WTC11 (cell line): ENCODE data around the gene C1orf174. TPM values are rescaled to one million over a fixed set of nuclear protein-coding genes. Genes with fewer than 3 reads are reported as not detected.

Experiments used
- ATAC-seq: fragments of 200-7000 bp; cut with Tn5 transposase; 2 replicates; pipeline ENCODE4 v1.10.0; 2021; ENCODE audit warnings: mild to moderate bottlenecking, moderate library complexity
- CTCF ChIA-PET: fragments of 300-600 bp; sonication (Branson Sonifier 250); formaldehyde crosslinking; loops from one replicate; lab custom pipeline; 2021; ENCODE audit warnings: antibody characterized with exemption; lab: Charles Lee
- POLR2A ChIA-PET: fragments of 350-600 bp; sonication (Branson Sonifier 250); formaldehyde crosslinking; loops from one replicate; lab custom pipeline; 2021; ENCODE audit warnings: antibody characterized with exemption; lab: Charles Lee
- DNase-seq: peaks from one replicate; pipeline ENCODE4 v3.0.0; 2021; ENCODE audit warnings: low spot score
- H3K27ac Mint-ChIP-seq: 2 replicates; pipeline ENCODE4 v1.8.0; 2021; ENCODE audit warnings: mixed read lengths
- H3K27me3 Mint-ChIP-seq: 2 replicates; pipeline ENCODE4 v1.8.0; 2021; ENCODE audit warnings: low read depth, mild to moderate bottlenecking, moderate library complexity, mixed read lengths
- H3K36me3 Mint-ChIP-seq: 2 replicates; pipeline ENCODE4 v1.8.0; 2021; ENCODE audit warnings: mixed read lengths
- H3K4me1 Mint-ChIP-seq: 2 replicates; pipeline ENCODE4 v1.8.0; 2022; ENCODE audit warnings: mixed read lengths
- H3K4me3 Mint-ChIP-seq: 2 replicates; pipeline ENCODE4 v1.8.0; 2021; ENCODE audit warnings: mild to moderate bottlenecking, moderate library complexity, mixed read lengths
- H3K9me3 Mint-ChIP-seq: 2 replicates; pipeline ENCODE4 v1.8.0; 2021; ENCODE audit warnings: mixed read lengths
- CBFB ChIP-seq: sonication (generic); formaldehyde crosslinking; IDR thresholded peaks from 2 replicates; pipeline ENCODE4 v1.8.1; 2022; ENCODE audit warnings: mild to moderate bottlenecking, low read depth, missing genetic modification reagents
- EMX1 ChIP-seq: fragments of 250-450 bp; sonication (Bioruptor Pico); IDR thresholded peaks from 2 replicates; pipeline ENCODE4 v1.8.0; 2021; ENCODE audit warnings: mild to moderate bottlenecking
- ESRRA ChIP-seq: sonication (generic); formaldehyde crosslinking; IDR thresholded peaks from 2 replicates; pipeline ENCODE4 v1.8.1; 2022; ENCODE audit warnings: mild to moderate bottlenecking, missing genetic modification reagents, borderline replicate concordance
- FOXJ3 ChIP-seq: sonication (generic); formaldehyde crosslinking; IDR thresholded peaks from 2 replicates; pipeline ENCODE4 v1.9.0; 2021; ENCODE audit warnings: missing genetic modification reagents, mild to moderate bottlenecking, borderline replicate concordance
- JAZF1 ChIP-seq: fragments of 250-450 bp; sonication (Bioruptor Pico); IDR thresholded peaks from 2 replicates; pipeline ENCODE4 v1.9.0; 2021; ENCODE audit warnings: moderate library complexity, mild to moderate bottlenecking, inconsistent platforms
- KAT7 ChIP-seq: sonication (generic); formaldehyde crosslinking; IDR thresholded peaks from 2 replicates; pipeline ENCODE4 v1.8.1; 2023; ENCODE audit warnings: missing genetic modification reagents, mild to moderate bottlenecking, borderline replicate concordance
- MYBL2 ChIP-seq: sonication (generic); formaldehyde crosslinking; IDR thresholded peaks from 2 replicates; pipeline ENCODE4 v1.8.1; 2023; ENCODE audit warnings: mild to moderate bottlenecking, moderate library complexity, missing genetic modification reagents
- NR1H2 ChIP-seq: sonication (generic); formaldehyde crosslinking; IDR thresholded peaks from 2 replicates; pipeline ENCODE4 v1.9.0; 2021; ENCODE audit warnings: mild to moderate bottlenecking, moderate library complexity, missing genetic modification reagents
- RELA ChIP-seq: sonication (generic); formaldehyde crosslinking; IDR thresholded peaks from 2 replicates; pipeline ENCODE4 v1.8.1; 2022; ENCODE audit warnings: missing genetic modification reagents, mild to moderate bottlenecking, borderline replicate concordance
- SP1 ChIP-seq: sonication (generic); formaldehyde crosslinking; conservative IDR thresholded peaks from 2 replicates; pipeline ENCODE4 v1.8.1; 2022; ENCODE audit warnings: missing genetic modification reagents
- ZBTB21 ChIP-seq: sonication (generic); formaldehyde crosslinking; IDR thresholded peaks from 2 replicates; pipeline ENCODE4 v1.8.1; 2023; ENCODE audit warnings: mild to moderate bottlenecking, missing genetic modification reagents, borderline replicate concordance
- ZNF317 ChIP-seq: sonication (generic); formaldehyde crosslinking; IDR thresholded peaks from 2 replicates; pipeline ENCODE4 v1.8.1; 2023; ENCODE audit warnings: low read depth, mild to moderate bottlenecking, moderate library complexity, missing genetic modification reagents, borderline replicate concordance
- ZNF416 ChIP-seq: fragments of 250-450 bp; sonication (Bioruptor Pico); IDR thresholded peaks from 2 replicates; pipeline ENCODE4 v1.9.0; 2021; ENCODE audit warnings: mild to moderate bottlenecking, inconsistent platforms
- total RNA-seq: library from RNA; stranded (reverse); gene quantifications from 3 replicates; pipeline ENCODE4 v1.2.3, GENCODE V29; 2021
- TF ChIP-seq, protein P1 (sequence below): fragments of 250-450 bp; sonication (Bioruptor Pico); IDR thresholded peaks from 2 replicates; pipeline ENCODE4 v1.9.0; 2021; ENCODE audit warnings: mild to moderate bottlenecking
- TF ChIP-seq, protein P2 (sequence below): sonication (generic); formaldehyde crosslinking; IDR thresholded peaks from 2 replicates; pipeline ENCODE4 v1.8.0; 2022; ENCODE audit warnings: mild to moderate bottlenecking, missing genetic modification reagents
- TF ChIP-seq, protein P3 (sequence below): sonication (generic); formaldehyde crosslinking; IDR thresholded peaks from 2 replicates; pipeline ENCODE4 v1.8.1; 2023; ENCODE audit warnings: mild to moderate bottlenecking, missing genetic modification reagents, moderate library complexity
- TF ChIP-seq, protein P4 (sequence below): fragments of 200-600 bp; IDR thresholded peaks from 2 replicates; pipeline ENCODE4 v1.8.0; 2022; ENCODE audit warnings: antibody characterized with exemption
- TF ChIP-seq, protein P5 (sequence below): sonication (generic); formaldehyde crosslinking; conservative IDR thresholded peaks from 2 replicates; pipeline ENCODE4 v1.8.1; 2023; ENCODE audit warnings: mild to moderate bottlenecking, low read depth, missing genetic modification reagents, moderate library complexity
- TF ChIP-seq, protein P6 (sequence below): sonication (generic); formaldehyde crosslinking; IDR thresholded peaks from 2 replicates; pipeline ENCODE4 v1.8.1; 2022; ENCODE audit warnings: low read depth, mild to moderate bottlenecking, moderate library complexity, missing genetic modification reagents, borderline replicate concordance
- TF ChIP-seq, protein P7 (sequence below): fragments of 250-450 bp; sonication (Bioruptor Pico); IDR thresholded peaks from 2 replicates; pipeline ENCODE4 v1.9.0; 2021; ENCODE audit warnings: mild to moderate bottlenecking

C1orf174 gene
- total RNA-seq, 1 experiment from 2014 or later: 24.2 TPM

DNA sequence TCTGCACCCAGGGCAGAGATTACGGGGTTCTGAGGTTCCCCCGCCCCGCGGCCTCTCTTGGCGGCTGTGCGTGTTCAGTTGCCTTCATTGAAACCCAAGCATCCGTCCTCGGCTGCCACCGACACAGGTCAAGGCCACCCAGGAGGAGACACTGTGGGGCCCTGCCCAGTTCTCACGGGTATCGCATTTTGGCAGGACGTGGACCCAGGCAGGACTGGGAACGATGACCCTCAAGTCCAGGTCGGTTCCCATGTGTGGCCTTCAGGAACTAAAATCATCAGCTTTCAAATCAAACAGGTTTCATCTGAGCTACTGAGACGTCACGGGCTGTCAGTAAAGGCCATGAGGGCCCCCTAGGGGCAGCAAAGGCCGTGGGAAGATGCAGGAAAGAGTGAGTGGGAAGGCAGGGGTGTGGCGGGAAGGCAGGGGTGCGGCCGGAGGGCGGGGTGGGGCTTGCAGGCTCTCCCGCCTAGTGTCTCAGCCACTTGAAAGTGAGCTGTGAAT lies 7.0 kb upstream of the C1orf174 start (continued):
- TF ChIP-seq, protein P1, sequence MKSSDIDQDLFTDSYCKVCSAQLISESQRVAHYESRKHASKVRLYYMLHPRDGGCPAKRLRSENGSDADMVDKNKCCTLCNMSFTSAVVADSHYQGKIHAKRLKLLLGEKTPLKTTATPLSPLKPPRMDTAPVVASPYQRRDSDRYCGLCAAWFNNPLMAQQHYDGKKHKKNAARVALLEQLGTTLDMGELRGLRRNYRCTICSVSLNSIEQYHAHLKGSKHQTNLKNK (CRISPR knock-in tag): no peak
- TF ChIP-seq, protein P2, sequence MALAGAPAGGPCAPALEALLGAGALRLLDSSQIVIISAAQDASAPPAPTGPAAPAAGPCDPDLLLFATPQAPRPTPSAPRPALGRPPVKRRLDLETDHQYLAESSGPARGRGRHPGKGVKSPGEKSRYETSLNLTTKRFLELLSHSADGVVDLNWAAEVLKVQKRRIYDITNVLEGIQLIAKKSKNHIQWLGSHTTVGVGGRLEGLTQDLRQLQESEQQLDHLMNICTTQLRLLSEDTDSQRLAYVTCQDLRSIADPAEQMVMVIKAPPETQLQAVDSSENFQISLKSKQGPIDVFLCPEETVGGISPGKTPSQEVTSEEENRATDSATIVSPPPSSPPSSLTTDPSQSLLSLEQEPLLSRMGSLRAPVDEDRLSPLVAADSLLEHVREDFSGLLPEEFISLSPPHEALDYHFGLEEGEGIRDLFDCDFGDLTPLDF: no peak
- TF ChIP-seq JAZF1 (CRISPR knock-in tag) (no peak), ZNF416 (CRISPR knock-in tag) (no peak), EMX1 (no peak), MYBL2 (no peak)
- TF ChIP-seq, protein P3, sequence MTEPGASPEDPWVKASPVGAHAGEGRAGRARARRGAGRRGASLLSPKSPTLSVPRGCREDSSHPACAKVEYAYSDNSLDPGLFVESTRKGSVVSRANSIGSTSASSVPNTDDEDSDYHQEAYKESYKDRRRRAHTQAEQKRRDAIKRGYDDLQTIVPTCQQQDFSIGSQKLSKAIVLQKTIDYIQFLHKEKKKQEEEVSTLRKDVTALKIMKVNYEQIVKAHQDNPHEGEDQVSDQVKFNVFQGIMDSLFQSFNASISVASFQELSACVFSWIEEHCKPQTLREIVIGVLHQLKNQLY (CRISPR knock-in tag): no peak
- TF ChIP-seq, protein P4, sequence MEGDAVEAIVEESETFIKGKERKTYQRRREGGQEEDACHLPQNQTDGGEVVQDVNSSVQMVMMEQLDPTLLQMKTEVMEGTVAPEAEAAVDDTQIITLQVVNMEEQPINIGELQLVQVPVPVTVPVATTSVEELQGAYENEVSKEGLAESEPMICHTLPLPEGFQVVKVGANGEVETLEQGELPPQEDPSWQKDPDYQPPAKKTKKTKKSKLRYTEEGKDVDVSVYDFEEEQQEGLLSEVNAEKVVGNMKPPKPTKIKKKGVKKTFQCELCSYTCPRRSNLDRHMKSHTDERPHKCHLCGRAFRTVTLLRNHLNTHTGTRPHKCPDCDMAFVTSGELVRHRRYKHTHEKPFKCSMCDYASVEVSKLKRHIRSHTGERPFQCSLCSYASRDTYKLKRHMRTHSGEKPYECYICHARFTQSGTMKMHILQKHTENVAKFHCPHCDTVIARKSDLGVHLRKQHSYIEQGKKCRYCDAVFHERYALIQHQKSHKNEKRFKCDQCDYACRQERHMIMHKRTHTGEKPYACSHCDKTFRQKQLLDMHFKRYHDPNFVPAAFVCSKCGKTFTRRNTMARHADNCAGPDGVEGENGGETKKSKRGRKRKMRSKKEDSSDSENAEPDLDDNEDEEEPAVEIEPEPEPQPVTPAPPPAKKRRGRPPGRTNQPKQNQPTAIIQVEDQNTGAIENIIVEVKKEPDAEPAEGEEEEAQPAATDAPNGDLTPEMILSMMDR: no peak
- TF ChIP-seq, all 79 proteins: peak for 0

DNA sequence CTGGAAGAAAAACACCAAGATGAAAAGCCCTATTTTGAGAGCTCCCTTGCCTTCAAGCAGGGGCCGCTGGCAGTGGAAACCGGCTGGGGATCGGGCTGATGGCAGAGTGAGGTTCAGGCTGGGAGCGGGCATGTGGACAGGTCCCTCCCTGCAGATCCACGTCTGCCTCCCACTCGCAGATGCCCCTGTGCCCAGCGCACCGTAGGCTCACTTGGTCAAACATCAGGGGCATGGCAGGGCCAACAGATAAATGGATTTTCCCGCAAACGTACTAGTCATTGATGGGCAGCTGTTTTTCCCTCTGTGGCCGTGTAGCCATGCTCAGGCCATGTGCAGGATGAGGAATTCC lies 6.6 kb upstream of the C1orf174 start:
- Mint-ChIP-seq H3K4me1 (peaks cover 10% of the 10 kb centered on the region), H3K4me3 (no peak overlapping the region), H3K9me3 (0 out of 2 replicates have a peak, but pooled peaks cover 3% of the 10 kb centered on the region), H3K27me3 (no peaks in the 10 kb centered on the region; the same call in 1 of the 2 replicates), H3K27ac (no peak overlapping the region), H3K36me3 (no peaks in the 10 kb centered on the region; the same call in 1 of the 2 replicates)
- ATAC-seq (no peak), DNase-seq (no peak)
- POLR2A ChIA-PET: no interaction called here
- CTCF ChIA-PET: no interaction called here
- TF ChIP-seq, protein P5, sequence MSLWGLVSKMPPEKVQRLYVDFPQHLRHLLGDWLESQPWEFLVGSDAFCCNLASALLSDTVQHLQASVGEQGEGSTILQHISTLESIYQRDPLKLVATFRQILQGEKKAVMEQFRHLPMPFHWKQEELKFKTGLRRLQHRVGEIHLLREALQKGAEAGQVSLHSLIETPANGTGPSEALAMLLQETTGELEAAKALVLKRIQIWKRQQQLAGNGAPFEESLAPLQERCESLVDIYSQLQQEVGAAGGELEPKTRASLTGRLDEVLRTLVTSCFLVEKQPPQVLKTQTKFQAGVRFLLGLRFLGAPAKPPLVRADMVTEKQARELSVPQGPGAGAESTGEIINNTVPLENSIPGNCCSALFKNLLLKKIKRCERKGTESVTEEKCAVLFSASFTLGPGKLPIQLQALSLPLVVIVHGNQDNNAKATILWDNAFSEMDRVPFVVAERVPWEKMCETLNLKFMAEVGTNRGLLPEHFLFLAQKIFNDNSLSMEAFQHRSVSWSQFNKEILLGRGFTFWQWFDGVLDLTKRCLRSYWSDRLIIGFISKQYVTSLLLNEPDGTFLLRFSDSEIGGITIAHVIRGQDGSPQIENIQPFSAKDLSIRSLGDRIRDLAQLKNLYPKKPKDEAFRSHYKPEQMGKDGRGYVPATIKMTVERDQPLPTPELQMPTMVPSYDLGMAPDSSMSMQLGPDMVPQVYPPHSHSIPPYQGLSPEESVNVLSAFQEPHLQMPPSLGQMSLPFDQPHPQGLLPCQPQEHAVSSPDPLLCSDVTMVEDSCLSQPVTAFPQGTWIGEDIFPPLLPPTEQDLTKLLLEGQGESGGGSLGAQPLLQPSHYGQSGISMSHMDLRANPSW (CRISPR knock-in tag): no peak
- TF ChIP-seq NR1H2: no peak
- TF ChIP-seq MYBL2: no peak
- TF ChIP-seq ZBTB21 (CRISPR knock-in tag): no peak
- TF ChIP-seq, protein P6, sequence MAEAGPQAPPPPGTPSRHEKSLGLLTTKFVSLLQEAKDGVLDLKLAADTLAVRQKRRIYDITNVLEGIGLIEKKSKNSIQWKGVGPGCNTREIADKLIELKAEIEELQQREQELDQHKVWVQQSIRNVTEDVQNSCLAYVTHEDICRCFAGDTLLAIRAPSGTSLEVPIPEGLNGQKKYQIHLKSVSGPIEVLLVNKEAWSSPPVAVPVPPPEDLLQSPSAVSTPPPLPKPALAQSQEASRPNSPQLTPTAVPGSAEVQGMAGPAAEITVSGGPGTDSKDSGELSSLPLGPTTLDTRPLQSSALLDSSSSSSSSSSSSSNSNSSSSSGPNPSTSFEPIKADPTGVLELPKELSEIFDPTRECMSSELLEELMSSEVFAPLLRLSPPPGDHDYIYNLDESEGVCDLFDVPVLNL (CRISPR knock-in tag): no peak
- TF ChIP-seq, protein P4: no peak
- no peak for TF ChIP-seq CBFB (CRISPR knock-in tag)
- no peak for TF ChIP-seq ESRRA
- TF ChIP-seq ZNF317: no peak
- TF ChIP-seq, protein P7, sequence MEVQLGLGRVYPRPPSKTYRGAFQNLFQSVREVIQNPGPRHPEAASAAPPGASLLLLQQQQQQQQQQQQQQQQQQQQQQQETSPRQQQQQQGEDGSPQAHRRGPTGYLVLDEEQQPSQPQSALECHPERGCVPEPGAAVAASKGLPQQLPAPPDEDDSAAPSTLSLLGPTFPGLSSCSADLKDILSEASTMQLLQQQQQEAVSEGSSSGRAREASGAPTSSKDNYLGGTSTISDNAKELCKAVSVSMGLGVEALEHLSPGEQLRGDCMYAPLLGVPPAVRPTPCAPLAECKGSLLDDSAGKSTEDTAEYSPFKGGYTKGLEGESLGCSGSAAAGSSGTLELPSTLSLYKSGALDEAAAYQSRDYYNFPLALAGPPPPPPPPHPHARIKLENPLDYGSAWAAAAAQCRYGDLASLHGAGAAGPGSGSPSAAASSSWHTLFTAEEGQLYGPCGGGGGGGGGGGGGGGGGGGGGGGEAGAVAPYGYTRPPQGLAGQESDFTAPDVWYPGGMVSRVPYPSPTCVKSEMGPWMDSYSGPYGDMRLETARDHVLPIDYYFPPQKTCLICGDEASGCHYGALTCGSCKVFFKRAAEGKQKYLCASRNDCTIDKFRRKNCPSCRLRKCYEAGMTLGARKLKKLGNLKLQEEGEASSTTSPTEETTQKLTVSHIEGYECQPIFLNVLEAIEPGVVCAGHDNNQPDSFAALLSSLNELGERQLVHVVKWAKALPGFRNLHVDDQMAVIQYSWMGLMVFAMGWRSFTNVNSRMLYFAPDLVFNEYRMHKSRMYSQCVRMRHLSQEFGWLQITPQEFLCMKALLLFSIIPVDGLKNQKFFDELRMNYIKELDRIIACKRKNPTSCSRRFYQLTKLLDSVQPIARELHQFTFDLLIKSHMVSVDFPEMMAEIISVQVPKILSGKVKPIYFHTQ (CRISPR knock-in tag): no peak
- no peak for TF ChIP-seq KAT7 (CRISPR knock-in tag)
- no peak for TF ChIP-seq SP1
- no peak for TF ChIP-seq RELA
- no peak for TF ChIP-seq FOXJ3 (CRISPR knock-in tag)
